GM21381 (cell line): Measurements from ENCODE around the gene CEP250.

Experiments used
- ATAC-seq: cut with Tn5 transposase; IDR thresholded peaks from one replicate; pipeline ENCODE4 v1.9.1; 2021; ENCODE audit warnings: mild to moderate bottlenecking, moderate library complexity; ENCODE audit not compliant: unreplicated experiment

Gene CEP250

GRCh38 chr20:35489717-35490116 lies 34.3 kb downstream of the CEP250 start:
- ATAC-seq = no peak

GRCh38 chr20:35490736-35491181 lies 35.4 kb downstream of the CEP250 start:
- ATAC-seq = peak; percentile 91

- ATAC-seq = no peak
Measured at GRCh38 chr20:35491823-35492222, 36.4 kb downstream of the CEP250 start.

GRCh38 chr20:35492352-35492751 lies 37.0 kb downstream of the CEP250 start:
- no peak for ATAC-seq

- no peak for ATAC-seq
Measured at GRCh38 chr20:35496481-35496880, 41.1 kb downstream of the CEP250 start.

GRCh38 chr20:35497320-35497719 lies 41.9 kb downstream of the CEP250 start:
- ATAC-seq = no peak

GRCh38 chr20:35497780-35498189 lies 42.4 kb downstream of the CEP250 start:
- no peak for ATAC-seq

GRCh38 chr20:35499271-35499670 lies 43.9 kb downstream of the CEP250 start:
- no peak for ATAC-seq

- peak; percentile 75 for ATAC-seq
Measured at GRCh38 chr20:35502352-35502751, 47.0 kb downstream of the CEP250 start.

- no peak for ATAC-seq
Measured at GRCh38 chr20:35503281-35503680, 47.9 kb downstream of the CEP250 start.

GRCh38 chr20:35503841-35504561 lies 48.6 kb downstream of the CEP250 start:
- no peak for ATAC-seq

- ATAC-seq = no peak
Measured at GRCh38 chr20:35504751-35505150, 49.4 kb downstream of the CEP250 start.

GRCh38 chr20:35506179-35506578 lies 50.8 kb downstream of the CEP250 start:
- no peak for ATAC-seq

- no peak for ATAC-seq
Measured at GRCh38 chr20:35506872-35507638, 51.7 kb downstream of the CEP250 start.

- no peak for ATAC-seq
Measured at GRCh38 chr20:35508493-35509218, 53.3 kb downstream of the CEP250 start.

GRCh38 chr20:35510951-35511735 lies 55.7 kb downstream of the CEP250 start:
- ATAC-seq = no peak

- no peak for ATAC-seq
Measured at GRCh38 chr20:35511814-35512420, 56.5 kb downstream of the CEP250 start.

GRCh38 chr20:35514371-35514932 lies 59.1 kb downstream of the CEP250 start:
- no peak for ATAC-seq

- ATAC-seq = no peak
Measured at GRCh38 chr20:35515341-35515740, 59.9 kb downstream of the CEP250 start.
